GM12878 (cell line): Measurements from ENCODE around the gene TRABD2B. TPM values are rescaled to one million over a fixed set of nuclear protein-coding genes. Genes with fewer than 3 reads are reported as not detected.

ENCODE experiments used
- ATAC-seq: fragments of 200-7000 bp; cut with Tn5 transposase; 3 replicates; pipeline ENCODE4 v1.9.1; 2020; ENCODE audit warnings: mild to moderate bottlenecking, moderate library complexity
- BruUV-seq: library from RNA; stranded (reverse); fragments of 400-500 nt; replicated peaks from 2 replicates; lab custom pipeline; 2021; lab: Mats Ljungman, UMichigan
- CTCF ChIA-PET: fragments of 300-600 bp; sonication (Branson Sonifier 250); formaldehyde crosslinking; extraction: SDS; loops from one replicate; lab custom pipeline; 2021; ENCODE audit warnings: inconsistent platforms; lab: Yijun Ruan, JAX
- POLR2A ChIA-PET: fragments of 350-600 bp; formaldehyde crosslinking; extraction: SDS; loops from one replicate; lab custom pipeline; 2021; ENCODE audit warnings: inconsistent platforms; lab: Charles Lee
- RAD21 ChIA-PET: fragments of 300-600 bp; sonication (Branson Sonifier 250); formaldehyde crosslinking; loops from one replicate; lab custom pipeline; 2023; ENCODE audit warnings: antibody characterized with exemption; ENCODE audit not compliant: unreplicated experiment; lab: Charles Lee
- SMC1A ChIA-PET: fragments of 300-600 bp; sonication (Branson Sonifier 250); formaldehyde crosslinking; loops from one replicate; lab custom pipeline; 2023; ENCODE audit not compliant: unreplicated experiment, uncharacterized antibody; lab: Charles Lee
- DNase-seq: peaks from one replicate; pipeline ENCODE4 v3.0.0-alpha.2; 2011; ENCODE audit warnings: low read depth, low spot score
- FAIRE-seq: peaks from 3 replicates; lab custom pipeline; 2011; peaks lifted over from hg19 to GRCh38; lab: Jason Lieb, UNC
- H2AFZ ChIP-seq: 2 replicates; pipeline ENCODE4 v1.6.0; 2011; ENCODE audit warnings: low read depth, low read length, control low read depth; ENCODE audit not compliant: control insufficient read depth
- H3K27ac ChIP-seq: 2 replicates; pipeline ENCODE4 v1.5.1; 2011; ENCODE audit warnings: control low read depth; ENCODE audit not compliant: control insufficient read depth, insufficient read depth
- H3K27me3 ChIP-seq, 2 experiments: replicated peaks in 1 of 2; 2 replicates each; pipeline versions ENCODE4 v1.6.0 to v1.6.1; 2011; ENCODE audit warnings: low read length in 1 of 2; ENCODE audit not compliant: control insufficient read depth in 2 of 2, insufficient read depth in 2 of 2
- H3K36me3 ChIP-seq, 2 experiments: 2 replicates each; pipeline ENCODE4 v1.5.1; 2011; ENCODE audit warnings: low read length in 1 of 2; ENCODE audit not compliant: control insufficient read depth in 2 of 2, insufficient read depth in 2 of 2
- H3K4me1 ChIP-seq: 2 replicates; pipeline ENCODE4 v1.6.1; 2011; ENCODE audit warnings: mild to moderate bottlenecking, low read length, moderate library complexity, mixed read lengths; ENCODE audit not compliant: control insufficient read depth, insufficient read depth
- H3K4me2 ChIP-seq: 2 replicates; pipeline ENCODE4 v1.6.0; 2011; ENCODE audit warnings: control low read depth; ENCODE audit not compliant: control insufficient read depth, insufficient read depth
- H3K4me3 ChIP-seq: fragments of 200-600 bp; sonication (generic); 2 replicates; pipeline ENCODE4 v1.5.1; 2016
- H3K79me2 ChIP-seq: 2 replicates; pipeline ENCODE4 v1.6.0; 2011; ENCODE audit warnings: low read length; ENCODE audit not compliant: control insufficient read depth, insufficient read depth
- H3K9ac ChIP-seq: 2 replicates; pipeline ENCODE4 v1.8.0; 2011; ENCODE audit warnings: low read length, control low read depth, mixed read lengths; ENCODE audit not compliant: control insufficient read depth, insufficient read depth
- H3K9me3 ChIP-seq: replicated peaks from 3 replicates; pipeline ENCODE4 v1.5.1; 2011; ENCODE audit warnings: mild to moderate bottlenecking, low read length; ENCODE audit not compliant: control insufficient read depth, insufficient read depth
- H4K20me1 ChIP-seq: 2 replicates; pipeline ENCODE4 v1.6.0; 2011; ENCODE audit not compliant: control insufficient read depth, insufficient read depth
- BMI1 ChIP-seq: fragments of 450-650 bp; IDR thresholded peaks from 2 replicates; pipeline ENCODE4 v1.6.1; 2016; ENCODE audit warnings: mild to moderate bottlenecking, moderate library complexity, borderline replicate concordance
- ESRRA ChIP-seq: IDR thresholded peaks from 2 replicates; pipeline ENCODE4 v1.6.1; 2012; ENCODE audit warnings: mild to moderate bottlenecking, low read length, improper control_type of control experiment
- HDGF ChIP-seq: fragments of 450-650 bp; IDR thresholded peaks from 2 replicates; pipeline ENCODE4 v1.6.1; 2016; ENCODE audit warnings: antibody characterized with exemption
- NBN ChIP-seq: fragments of 450-650 bp; IDR thresholded peaks from 2 replicates; pipeline ENCODE4 v1.6.1; 2016
- NKRF ChIP-seq: fragments of 450-650 bp; conservative IDR thresholded peaks from 2 replicates; pipeline ENCODE4 v1.6.1; 2017; ENCODE audit warnings: mild to moderate bottlenecking, moderate library complexity
- PML ChIP-seq: IDR thresholded peaks from 2 replicates; pipeline ENCODE4 v1.6.1; 2012; ENCODE audit warnings: low read length, inconsistent platforms
- POU2F2 ChIP-seq: IDR thresholded peaks from 3 replicates; pipeline ENCODE4 v1.6.1; 2011; ENCODE audit warnings: low read depth, mild to moderate bottlenecking, low read length, borderline replicate concordance
- RBBP5 ChIP-seq: fragments of 200-600 bp; sonication (generic); conservative IDR thresholded peaks from 2 replicates; pipeline ENCODE4 v1.6.1; 2016
- RELA ChIP-seq: fragments of 450-650 bp; IDR thresholded peaks from 2 replicates; pipeline ENCODE4 v1.8.0; 2014; ENCODE audit warnings: borderline replicate concordance; ENCODE audit not compliant: partially characterized antibody
- STAT3 ChIP-seq: IDR thresholded peaks from 2 replicates; pipeline ENCODE4 v1.6.1; 2011; ENCODE audit warnings: low read depth, low read length, improper control_type of control experiment
- ZBTB11 ChIP-seq: fragments of 450-650 bp; formaldehyde crosslinking; IDR thresholded peaks from 2 replicates; pipeline ENCODE4 v1.5.0; 2022; ENCODE audit warnings: mild to moderate bottlenecking, missing genetic modification characterization
- ZNF384 ChIP-seq: IDR thresholded peaks from 2 replicates; pipeline ENCODE4 v1.6.1; 2012; ENCODE audit warnings: low read depth, mild to moderate bottlenecking, low read length, improper control_type of control experiment, borderline replicate concordance
- WGBS: methylation state at CpG from one replicate; pipeline ENCODE4 v1.1.6; 2016; ENCODE audit warnings: low lambda C conversion rate; ENCODE audit not compliant: insufficient replicate concordance, insufficient coverage; ENCODE audit errors: missing lambda C conversion rate; 5-methylcytosine and 5-hydroxymethylcytosine counted together
- in situ Hi-C: fragments of 300-500 bp; cut with MboI; formaldehyde crosslinking; loops from 9 replicates; pipeline ENCODE4 v1.14.3; 2018; ENCODE audit warnings: mixed read lengths
- intact Hi-C: fragments of 100-400 bp; cut with micrococcal nuclease; formaldehyde crosslinking; loops from one replicate; pipeline ENCODE4 v1.14.2; 2022; ENCODE audit not compliant: unreplicated experiment
- polyA plus RNA-seq, 11 experiments: library from polyadenylated mRNA; depleted of rRNA in 4 of 11; unstranded in 6 of 11; stranded (reverse) in 5 of 11; fragments of >200 nt; fragmentation: Nextera tagmentation in 4 of 11; fragmentation: Illumina TruSeq in 1 of 11; extraction: Ambion mirVana in 4 of 11; extraction: Trizol in 1 of 11; gene quantifications; 1 replicate in 1 of 11; 2 replicates in 10 of 11; pipeline versions ENCODE4 v1.2.1 to v1.2.3, GENCODE V29; 2011 to 2016; ENCODE audit warnings: inconsistent platforms in 2 of 11, missing spikeins in 2 of 11, low read depth in 1 of 11
- total RNA-seq, 4 experiments: library from RNA; depleted of rRNA in 3 of 4; stranded (reverse); fragments of >200 nt in 3 of 4; fragmentation: Illumina TruSeq in 1 of 4; extraction: Trizol in 1 of 4; gene quantifications; 2 replicates each; pipeline versions ENCODE4 v1.2.1 to v1.2.3, GENCODE V29; 2013 to 2021
- TF ChIP-seq, protein P1 (sequence below): fragments of 150-350 bp; IDR thresholded peaks from 2 replicates; pipeline ENCODE4 v1.6.1; 2014; ENCODE audit warnings: mild to moderate bottlenecking, low read depth, low read length

The TRABD2B gene
- total and polyA plus RNA-seq, 10 of the 15 experiments (the other 5 are each of a cell fraction or from before 2014, with no cell fraction given): not detected

DNA sequence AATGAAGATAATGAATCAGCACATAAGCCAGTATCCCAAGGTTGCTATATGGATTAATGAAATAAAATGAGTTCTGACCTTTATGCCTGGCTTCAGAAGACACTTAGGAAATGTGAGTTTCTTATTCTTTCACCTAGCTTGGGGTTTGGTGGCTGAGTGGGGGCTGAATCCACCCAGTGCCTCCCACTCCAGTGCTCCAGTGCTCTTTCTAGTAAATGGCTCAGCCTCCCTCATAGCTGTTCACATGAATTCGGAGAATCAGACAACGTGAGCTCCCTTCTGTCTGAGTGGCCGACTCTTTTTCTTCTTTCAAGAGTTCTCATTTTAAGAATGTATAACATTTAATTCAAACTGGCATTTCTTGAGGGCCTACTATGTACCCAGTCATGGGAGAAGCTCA lies 43.5 kb downstream of the TRABD2B start:
- Histone ChIP-seq H4K20me1 (no peaks in the 10 kb centered on the region), H3K4me1 (no peaks in the 10 kb centered on the region), H3K27me3 (peaks cover 0 to 1% of the 10 kb centered on the region in 2 experiments; a peak in 2 of 4 replicates), H3K9me3 (no peaks in the 10 kb centered on the region), H3K9ac (no peak overlapping the region), H3K36me3 (no peaks in the 10 kb centered on the region), H3K79me2 (no peaks in the 10 kb centered on the region), H3K27ac (no peak overlapping the region), H3K4me3 (no peak overlapping the region), H3K4me2 (no peak overlapping the region), H2AFZ (no peak overlapping the region)
- ATAC-seq (no peak), DNase-seq (no peak), FAIRE-seq (no peak)
- RAD21 ChIA-PET: no interaction called here
- 37% methylated on average over 3 of the region's 3 CpGs for WGBS
- intact Hi-C loops (no loop called here), in situ Hi-C loops (no loop called here)
- SMC1A ChIA-PET: no interaction called here
- TF ChIP-seq RELA (no peak), STAT3 (no peak), BMI1 (no peak), RBBP5 (no peak), NKRF (no peak), HDGF (no peak), NBN (no peak), POU2F2 (no peak), ZNF384 (no peak), ESRRA (no peak), ZBTB11 (CRISPR knock-in tag) (no peak), PML (no peak)
- TF ChIP-seq, protein P1, sequence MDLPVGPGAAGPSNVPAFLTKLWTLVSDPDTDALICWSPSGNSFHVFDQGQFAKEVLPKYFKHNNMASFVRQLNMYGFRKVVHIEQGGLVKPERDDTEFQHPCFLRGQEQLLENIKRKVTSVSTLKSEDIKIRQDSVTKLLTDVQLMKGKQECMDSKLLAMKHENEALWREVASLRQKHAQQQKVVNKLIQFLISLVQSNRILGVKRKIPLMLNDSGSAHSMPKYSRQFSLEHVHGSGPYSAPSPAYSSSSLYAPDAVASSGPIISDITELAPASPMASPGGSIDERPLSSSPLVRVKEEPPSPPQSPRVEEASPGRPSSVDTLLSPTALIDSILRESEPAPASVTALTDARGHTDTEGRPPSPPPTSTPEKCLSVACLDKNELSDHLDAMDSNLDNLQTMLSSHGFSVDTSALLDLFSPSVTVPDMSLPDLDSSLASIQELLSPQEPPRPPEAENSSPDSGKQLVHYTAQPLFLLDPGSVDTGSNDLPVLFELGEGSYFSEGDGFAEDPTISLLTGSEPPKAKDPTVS: no peak
- no TSS peak for BruUV-seq
- POLR2A ChIA-PET: no interaction called here
- CTCF ChIA-PET: no interaction called here
